MM.1S (cell line): ENCODE results near the gene GAB2.
"Not testable (repeated sequence)": the region's sequence is repeated elsewhere in the genome, so short reads cannot be mapped to it uniquely, and the experiment has no call there.

Source experiments
- DNase-seq: peaks from one replicate; pipeline ENCODE4 v3.0.0-alpha.2; 2015
- H2AFZ ChIP-seq: fragments of 300-600 bp; sonication (generic); 2 replicates; pipeline ENCODE4 v1.6.0; 2016; ENCODE audit warnings: antibody characterized with exemption, low read length
- H3F3A ChIP-seq: fragments of 300-600 bp; sonication (generic); 2 replicates; pipeline ENCODE4 v1.6.1; 2016; ENCODE audit warnings: mild to moderate bottlenecking, antibody characterized with exemption, low read length, moderate library complexity, mixed read lengths; ENCODE audit not compliant: insufficient read depth
- H3K27ac ChIP-seq: fragments of 300-600 bp; sonication (generic); 2 replicates; pipeline ENCODE4 v1.5.1; 2016; ENCODE audit warnings: mild to moderate bottlenecking, low read length
- H3K27me3 ChIP-seq: fragments of 300-600 bp; sonication (generic); replicated peaks from 2 replicates; pipeline ENCODE4 v1.6.0; 2016; ENCODE audit warnings: low read length; ENCODE audit not compliant: insufficient read depth
- H3K36me3 ChIP-seq: fragments of 300-600 bp; sonication (generic); replicated peaks from 2 replicates; pipeline ENCODE4 v1.6.1; 2016; ENCODE audit warnings: mild to moderate bottlenecking, low read length, mixed read lengths; ENCODE audit not compliant: insufficient read depth
- H3K4me1 ChIP-seq: fragments of 300-600 bp; sonication (generic); 2 replicates; pipeline ENCODE4 v1.6.1; 2016; ENCODE audit warnings: low read length, mixed read lengths
- H3K4me2 ChIP-seq: fragments of 300-600 bp; sonication (generic); 2 replicates; pipeline ENCODE4 v1.6.0; 2016; ENCODE audit warnings: low read depth, low read length
- H3K4me3 ChIP-seq: fragments of 300-600 bp; sonication (generic); 2 replicates; pipeline ENCODE4 v1.5.1; 2016; ENCODE audit warnings: low read length, mixed read lengths
- H3K79me2 ChIP-seq: fragments of 300-600 bp; sonication (generic); 2 replicates; pipeline ENCODE4 v1.6.1; 2016; ENCODE audit warnings: mixed run types, low read length, mixed read lengths
- H3K9ac ChIP-seq: fragments of 300-600 bp; sonication (generic); 2 replicates; pipeline ENCODE4 v1.6.1; 2016; ENCODE audit warnings: low read length, mixed read lengths
- H3K9me2 ChIP-seq: fragments of 300-600 bp; sonication (generic); replicated peaks from 2 replicates; pipeline ENCODE4 v1.6.1; 2016; ENCODE audit warnings: mild to moderate bottlenecking, low read length, mixed read lengths; ENCODE audit not compliant: insufficient read depth
- H3K9me3 ChIP-seq: fragments of 300-600 bp; sonication (generic); replicated peaks from 2 replicates; pipeline ENCODE4 v1.6.1; 2016; ENCODE audit warnings: mild to moderate bottlenecking, low read length, mixed read lengths; ENCODE audit not compliant: insufficient read depth
- H4K20me1 ChIP-seq: fragments of 300-600 bp; sonication (generic); 2 replicates; pipeline ENCODE4 v1.6.1; 2016; ENCODE audit warnings: mild to moderate bottlenecking, low read length, moderate library complexity, mixed read lengths; ENCODE audit not compliant: insufficient read depth
- CTCF ChIP-seq: fragments of 300-600 bp; sonication (generic); IDR thresholded peaks from 2 replicates; pipeline ENCODE4 v1.5.1; 2016; ENCODE audit warnings: antibody characterized with exemption, low read length, mixed read lengths
- EZH2 ChIP-seq: fragments of 300-600 bp; sonication (generic); optimal IDR thresholded peaks from 2 replicates; pipeline ENCODE3; 2017; ENCODE audit warnings: low read depth, mild to moderate bottlenecking, antibody characterized with exemption, low read length, mixed read lengths
- EZH2phosphoT487 ChIP-seq: fragments of 300-600 bp; sonication (generic); IDR thresholded peaks from 2 replicates; pipeline ENCODE4 v1.6.1; 2018; ENCODE audit warnings: antibody characterized with exemption, low read length

Gene GAB2

GRCh38 chr11:78363024-78363619 lies 54.5 kb downstream of the GAB2 start:
- no peak overlapping the region for H3K9ac ChIP-seq
- no peaks in the 10 kb centered on the region for H4K20me1 ChIP-seq
- H3K4me3 ChIP-seq, result no peak overlapping the region
- H3K36me3 ChIP-seq, result no peaks in the 10 kb centered on the region
- no peaks in the 10 kb centered on the region for H3K9me3 ChIP-seq
- no peaks in the 10 kb centered on the region for H3F3A ChIP-seq
- H3K4me2 ChIP-seq, result no peak overlapping the region
- H2AFZ ChIP-seq, result no peak overlapping the region
- DNase-seq, result no peak
- no peak overlapping the region for H3K27ac ChIP-seq
- no peak for TF ChIP-seq EZH2
- TF ChIP-seq EZH2phosphoT487, result no peak
- no peak for TF ChIP-seq CTCF
- no peaks in the 10 kb centered on the region for H3K27me3 ChIP-seq
- no peaks in the 10 kb centered on the region for H3K4me1 ChIP-seq
- H3K79me2 ChIP-seq, result 0 out of 2 replicates have a peak, but pooled peaks cover 3% of the 10 kb centered on the region
- H3K9me2 ChIP-seq, result no peaks in the 10 kb centered on the region

GRCh38 chr11:78361228-78361627 lies 56.4 kb downstream of the GAB2 start:
- Histone ChIP-seq H4K20me1 (no peaks in the 10 kb centered on the region), H3K79me2 (0 out of 2 replicates have a peak, but pooled peaks cover 3% of the 10 kb centered on the region), H2AFZ (no peak overlapping the region), H3K27me3 (no peaks in the 10 kb centered on the region), H3K36me3 (no peaks in the 10 kb centered on the region), H3K4me3 (no peak overlapping the region), H3K9me2 (no peaks in the 10 kb centered on the region), H3K9ac (no peak overlapping the region), H3F3A (no peaks in the 10 kb centered on the region), H3K4me2 (no peak overlapping the region), H3K4me1 (no peaks in the 10 kb centered on the region), H3K9me3 (no peaks in the 10 kb centered on the region), H3K27ac (no peak overlapping the region)
- TF ChIP-seq CTCF, result no peak
- TF ChIP-seq EZH2phosphoT487, result no peak
- TF ChIP-seq EZH2, result no peak
- no peak for DNase-seq

- Histone ChIP-seq H3K27me3 (no peaks in the 10 kb centered on the region), H3K4me3 (no peak overlapping the region), H3K79me2 (0 out of 2 replicates have a peak, but pooled peaks cover 3% of the 10 kb centered on the region), H3K4me2 (no peak overlapping the region), H4K20me1 (no peaks in the 10 kb centered on the region), H3K27ac (no peak overlapping the region), H3K4me1 (peaks cover 4% of the 10 kb centered on the region), H3K9me3 (no peaks in the 10 kb centered on the region), H2AFZ (no peak overlapping the region), H3K9me2 (no peaks in the 10 kb centered on the region), H3K9ac (no peak overlapping the region), H3K36me3 (no peaks in the 10 kb centered on the region), H3F3A (no peaks in the 10 kb centered on the region)
- no peak for DNase-seq
- TF ChIP-seq EZH2, result no peak
- no peak for TF ChIP-seq CTCF
Measured at GRCh38 chr11:78359921-78360320, 57.7 kb downstream of the GAB2 start.

GRCh38 chr11:78357924-78358323 lies 59.7 kb downstream of the GAB2 start:
- H4K20me1 ChIP-seq, H3K79me2 ChIP-seq, H3K9me3 ChIP-seq, H3K4me2 ChIP-seq, H3K27me3 ChIP-seq, H3F3A ChIP-seq, H3K36me3 ChIP-seq, H2AFZ ChIP-seq, H3K4me1 ChIP-seq, H3K9me2 ChIP-seq, H3K9ac ChIP-seq, H3K4me3 ChIP-seq, DNase-seq, H3K27ac ChIP-seq: not testable (repeated sequence)

GRCh38 chr11:78357425-78357824 lies 60.2 kb downstream of the GAB2 start:
- H3K9me3 ChIP-seq, H4K20me1 ChIP-seq, H3K4me1 ChIP-seq, H3K27ac ChIP-seq, H3K36me3 ChIP-seq, H3K27me3 ChIP-seq, H3K79me2 ChIP-seq, H3K9ac ChIP-seq, DNase-seq, H3K4me2 ChIP-seq, H3K4me3 ChIP-seq, H2AFZ ChIP-seq, H3K9me2 ChIP-seq, H3F3A ChIP-seq: not testable (repeated sequence)

GRCh38 chr11:78355742-78356141 lies 61.9 kb downstream of the GAB2 start:
- peaks cover 10% of the 10 kb centered on the region for H3K4me1 ChIP-seq
- H3K9ac ChIP-seq, H3K9me2 ChIP-seq, H3F3A ChIP-seq, H4K20me1 ChIP-seq, H3K4me2 ChIP-seq, H3K4me3 ChIP-seq, DNase-seq, H3K27ac ChIP-seq, H3K9me3 ChIP-seq, H3K27me3 ChIP-seq, H3K79me2 ChIP-seq, H3K36me3 ChIP-seq, H2AFZ ChIP-seq: not testable (repeated sequence)
